ENCODE measurements around the gene PBX4.

PBX4 gene

DNA sequence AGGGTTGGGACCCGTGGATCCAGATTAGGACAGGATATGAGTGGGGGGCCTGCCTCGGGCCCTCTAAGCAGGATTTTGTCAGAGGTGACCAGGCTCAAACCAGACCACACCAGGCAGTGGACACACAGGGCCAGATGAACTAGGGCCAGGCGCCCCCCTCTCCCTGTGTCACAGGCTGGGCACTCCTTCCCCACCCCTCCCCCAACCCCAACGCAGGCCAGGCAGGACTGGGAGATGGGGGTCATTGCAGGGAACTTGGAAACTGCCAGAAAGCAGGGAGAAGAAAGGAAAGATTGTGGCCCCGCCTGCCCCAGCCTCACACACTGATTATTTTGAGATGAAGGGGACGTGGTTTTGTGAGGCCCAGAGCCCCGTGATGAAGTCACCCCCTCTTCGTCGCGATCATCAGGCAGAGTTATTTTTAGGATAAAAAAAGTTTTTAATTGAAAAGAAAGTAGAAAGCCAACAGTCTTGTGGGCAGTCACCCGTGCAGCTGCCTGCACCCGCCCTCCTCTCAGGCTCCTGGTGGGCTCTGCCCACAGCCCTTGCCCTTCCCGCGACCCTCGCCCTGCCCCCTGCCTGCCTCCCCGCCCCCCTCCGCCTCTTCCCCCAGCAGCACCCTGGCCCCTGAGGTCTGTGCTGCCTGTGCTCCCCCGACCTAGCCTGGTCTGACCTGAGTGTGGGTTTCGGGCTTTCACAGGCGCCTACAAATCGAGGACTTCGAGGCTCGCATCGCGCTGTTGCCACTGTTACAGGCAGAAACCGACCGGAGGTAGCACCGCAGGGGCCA, 91.7 kb downstream of the PBX4 start:
- H3K27me3 Mint-ChIP-seq, result no peaks in the 10 kb centered on the region

DNA sequence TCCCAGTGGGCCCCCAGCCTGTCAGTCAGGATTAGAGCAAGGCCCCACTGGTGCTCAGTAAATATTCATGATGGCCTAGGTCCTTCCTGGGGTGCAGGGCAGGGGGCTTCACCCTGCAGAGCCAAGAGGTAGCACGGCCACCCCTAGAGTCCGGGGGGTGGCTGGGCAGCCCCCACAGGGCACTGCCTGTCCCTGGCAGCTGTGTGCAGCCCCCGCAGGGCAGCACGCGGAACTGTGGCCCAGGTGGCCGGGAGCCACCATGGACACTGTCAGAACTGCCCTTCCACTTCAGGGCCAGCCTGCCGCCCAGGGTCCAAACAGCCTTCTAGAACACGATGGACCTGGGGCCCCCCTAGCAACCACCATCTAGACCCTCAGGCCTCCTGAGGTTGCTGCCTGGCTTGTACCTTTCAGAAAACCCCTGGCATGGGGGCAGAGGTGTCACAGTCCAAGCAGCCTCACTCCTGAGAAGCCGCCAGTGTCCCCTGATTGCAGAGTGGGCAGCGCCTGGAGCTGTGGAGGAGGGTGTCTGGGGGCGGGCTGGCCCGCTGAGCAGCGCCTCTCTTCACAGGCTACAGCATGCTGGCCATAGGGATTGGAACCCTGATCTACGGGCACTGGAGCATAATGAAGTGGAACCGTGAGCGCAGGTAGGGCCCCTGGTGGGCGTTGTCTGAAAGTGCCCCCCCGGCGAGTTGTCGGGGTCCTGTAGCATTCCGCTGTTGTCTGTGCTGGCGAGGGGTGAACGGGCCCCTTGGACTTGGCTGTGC, 92.7 kb downstream of the PBX4 start:
- no peaks in the 10 kb centered on the region for H3K9me3 Mint-ChIP-seq
- no peaks in the 10 kb centered on the region for H3K27me3 Mint-ChIP-seq
- no peak overlapping the region for H3K27ac Mint-ChIP-seq
- H3K4me1 Mint-ChIP-seq, result peaks cover 13% of the 10 kb centered on the region
- peaks cover under 1% of the 10 kb centered on the region for H3K36me3 Mint-ChIP-seq
- H3K4me3 Mint-ChIP-seq, result no peak overlapping the region

More for the DNA sequence above, 91.7 kb downstream of the PBX4 start:
- H3K4me3 Mint-ChIP-seq, result no peak overlapping the region
- H3K4me1 Mint-ChIP-seq, result peaks cover 9% of the 10 kb centered on the region
- H3K36me3 Mint-ChIP-seq, result no peaks in the 10 kb centered on the region
- no peak overlapping the region for H3K27ac Mint-ChIP-seq
- no peaks in the 10 kb centered on the region for H3K9me3 Mint-ChIP-seq

DNA sequence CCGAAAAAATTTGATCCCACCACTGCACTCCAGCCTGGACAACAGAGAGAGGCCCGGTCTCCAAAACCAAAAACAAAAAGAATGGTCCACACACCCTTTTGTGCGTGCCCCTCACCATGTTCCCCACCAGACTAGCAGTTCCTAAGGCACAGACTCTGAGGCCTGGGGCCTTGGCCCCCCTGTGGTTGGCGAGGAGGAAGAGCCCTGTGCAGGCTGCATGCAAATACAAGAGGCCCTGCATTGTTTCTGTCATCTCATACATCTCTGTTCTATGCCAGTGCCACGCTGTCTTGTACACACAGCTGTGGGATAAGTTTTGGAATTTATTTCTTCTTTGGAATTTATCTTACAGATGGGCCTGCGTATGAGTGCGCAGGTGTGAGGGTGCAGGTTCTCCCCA, 94.4 kb downstream of the PBX4 start:
- no peak overlapping the region for H3K4me3 Mint-ChIP-seq
- H3K27me3 Mint-ChIP-seq, result no peaks in the 10 kb centered on the region
- H3K4me1 Mint-ChIP-seq, result peaks cover 30% of the 10 kb centered on the region
- no peaks in the 10 kb centered on the region for H3K9me3 Mint-ChIP-seq
- no peak overlapping the region for H3K27ac Mint-ChIP-seq
- H3K36me3 Mint-ChIP-seq, result peaks cover 9% of the 10 kb centered on the region

DNA sequence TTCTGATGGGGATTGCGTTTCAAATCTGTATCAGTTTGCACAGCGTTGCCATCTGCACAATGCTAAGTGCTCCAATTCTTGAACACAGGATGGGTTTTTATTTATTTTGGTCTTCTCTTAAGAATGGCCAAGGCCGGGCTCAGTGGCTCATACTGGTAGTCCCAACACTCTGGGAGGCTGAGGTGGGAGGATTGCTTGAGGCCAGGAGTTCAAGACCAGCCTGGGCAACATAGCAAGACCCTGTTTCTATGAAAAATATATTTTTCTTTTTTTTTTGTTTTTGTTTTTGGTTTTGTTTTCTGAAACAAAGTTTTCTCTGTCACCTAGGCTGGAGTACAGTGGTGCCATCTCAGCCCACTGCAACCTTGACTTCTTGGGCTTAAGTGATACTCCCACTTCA, 95.3 kb downstream of the PBX4 start:
- H3K27me3 Mint-ChIP-seq, result no peaks in the 10 kb centered on the region
- H3K9me3 Mint-ChIP-seq, result no peaks in the 10 kb centered on the region
- H3K4me1 Mint-ChIP-seq, result peaks cover 31% of the 10 kb centered on the region
- peaks cover 10% of the 10 kb centered on the region for H3K36me3 Mint-ChIP-seq
- no peak overlapping the region for H3K27ac Mint-ChIP-seq
- no peak overlapping the region for H3K4me3 Mint-ChIP-seq

DNA sequence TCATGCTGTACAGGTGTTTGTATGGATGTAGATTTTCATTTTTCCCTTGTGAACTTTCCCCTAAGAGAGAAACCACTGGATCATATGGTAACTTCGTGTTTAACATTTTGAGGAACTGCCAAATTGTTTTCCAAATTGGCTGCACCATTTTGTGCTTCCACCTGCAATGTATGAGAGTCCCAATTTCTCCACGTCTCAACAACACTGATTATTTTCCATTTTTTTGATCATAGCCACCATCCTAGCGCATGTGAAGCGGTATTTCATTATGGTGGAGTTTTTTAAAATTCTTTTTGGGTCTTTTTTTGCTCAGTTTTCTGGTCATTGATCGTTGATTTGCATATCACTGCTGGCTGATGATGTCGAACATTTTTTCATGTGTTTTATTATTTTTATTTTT, 97.5 kb downstream of the PBX4 start:
- H3K27ac Mint-ChIP-seq, result no peak overlapping the region
- no peaks in the 10 kb centered on the region for H3K27me3 Mint-ChIP-seq
- peaks cover 10% of the 10 kb centered on the region for H3K36me3 Mint-ChIP-seq
- H3K4me1 Mint-ChIP-seq, result peaks cover 40% of the 10 kb centered on the region
- no peaks in the 10 kb centered on the region for H3K9me3 Mint-ChIP-seq
- H3K4me3 Mint-ChIP-seq, result peak overlapping the region; percentile 24

DNA sequence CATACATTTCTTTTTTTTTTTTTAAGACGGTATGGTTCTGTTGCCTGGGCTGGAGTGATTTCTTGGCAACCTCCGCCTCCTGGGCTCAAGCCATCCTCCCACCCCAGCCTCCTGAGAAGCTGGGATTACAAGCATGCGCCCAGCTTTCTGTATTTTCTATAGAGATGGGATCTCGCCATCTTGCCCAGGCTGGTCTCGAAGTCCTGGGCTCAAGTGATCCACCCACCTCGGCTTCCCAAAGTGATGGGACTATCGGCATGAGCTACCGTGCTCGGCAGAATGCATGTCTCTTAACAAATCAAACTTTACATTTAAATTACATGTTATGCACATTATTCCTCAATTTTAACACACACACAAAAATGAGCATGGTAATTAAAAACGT, 101.3 kb downstream of the PBX4 start:
- Mint-ChIP-seq H3K36me3 (peaks cover 10% of the 10 kb centered on the region), H3K4me3 (peak overlapping the region; percentile 91), H3K4me1 (peaks cover 32% of the 10 kb centered on the region), H3K9me3 (no peaks in the 10 kb centered on the region), H3K27ac (no peak overlapping the region), H3K27me3 (no peaks in the 10 kb centered on the region)

DNA sequence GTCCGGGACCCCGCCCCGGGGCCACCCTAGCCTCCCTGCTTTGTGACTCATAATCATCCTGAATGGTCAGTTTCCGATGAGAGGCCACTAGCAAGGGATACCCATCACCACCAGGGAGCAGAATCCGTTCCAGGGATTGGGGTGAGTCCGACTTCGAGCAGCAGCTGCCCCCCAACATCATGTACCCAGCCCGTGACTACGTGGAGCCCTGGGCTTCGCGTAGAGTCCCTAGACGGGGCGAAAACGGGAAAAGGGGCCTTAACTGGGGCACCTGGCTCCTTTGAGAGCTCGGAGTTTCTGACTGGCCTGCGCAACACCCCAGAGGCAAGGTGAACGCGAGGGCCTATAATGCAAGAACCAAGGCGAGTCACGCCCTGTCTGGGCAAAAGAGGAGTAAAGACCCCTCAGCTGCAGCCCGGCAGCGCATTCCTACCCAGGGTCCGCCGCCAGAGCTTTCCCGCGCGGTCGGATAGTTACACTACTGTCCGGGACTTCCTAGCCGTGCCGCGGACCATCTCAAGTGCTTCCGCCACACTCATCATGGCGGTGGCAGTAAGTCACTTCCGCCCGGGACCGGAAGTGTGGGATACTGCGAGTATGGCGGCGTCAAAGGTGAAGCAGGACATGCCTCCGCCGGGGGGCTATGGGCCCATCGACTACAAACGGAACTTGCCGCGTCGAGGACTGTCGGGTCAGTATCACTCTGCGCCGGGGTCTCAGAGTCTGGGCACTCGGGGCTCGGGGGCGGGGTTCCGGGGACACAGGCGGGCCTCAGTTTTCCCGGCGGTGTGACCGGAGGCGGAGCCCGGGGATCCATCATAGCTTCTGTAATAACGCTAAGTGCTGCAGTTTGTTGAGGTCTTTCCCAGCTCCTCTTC, 102.6 kb downstream of the PBX4 start, which contains the start of gene NDUFA13:
NDUFA13 (plus strand) TSS at position 584 of the 878 bp plus-strand sequence; CDS start at position 598, 14 bp downstream.
- Mint-ChIP-seq H3K36me3 (peaks cover 10% of the 10 kb centered on the region), H3K27me3 (no peaks in the 10 kb centered on the region), H3K4me3 (peak within 1 kb of the TSS; percentile 91), H3K27ac (peak within 1 kb of the TSS; percentile 93), H3K4me1 (peaks cover 29% of the 10 kb centered on the region), H3K9me3 (no peaks in the 10 kb centered on the region)

DNA sequence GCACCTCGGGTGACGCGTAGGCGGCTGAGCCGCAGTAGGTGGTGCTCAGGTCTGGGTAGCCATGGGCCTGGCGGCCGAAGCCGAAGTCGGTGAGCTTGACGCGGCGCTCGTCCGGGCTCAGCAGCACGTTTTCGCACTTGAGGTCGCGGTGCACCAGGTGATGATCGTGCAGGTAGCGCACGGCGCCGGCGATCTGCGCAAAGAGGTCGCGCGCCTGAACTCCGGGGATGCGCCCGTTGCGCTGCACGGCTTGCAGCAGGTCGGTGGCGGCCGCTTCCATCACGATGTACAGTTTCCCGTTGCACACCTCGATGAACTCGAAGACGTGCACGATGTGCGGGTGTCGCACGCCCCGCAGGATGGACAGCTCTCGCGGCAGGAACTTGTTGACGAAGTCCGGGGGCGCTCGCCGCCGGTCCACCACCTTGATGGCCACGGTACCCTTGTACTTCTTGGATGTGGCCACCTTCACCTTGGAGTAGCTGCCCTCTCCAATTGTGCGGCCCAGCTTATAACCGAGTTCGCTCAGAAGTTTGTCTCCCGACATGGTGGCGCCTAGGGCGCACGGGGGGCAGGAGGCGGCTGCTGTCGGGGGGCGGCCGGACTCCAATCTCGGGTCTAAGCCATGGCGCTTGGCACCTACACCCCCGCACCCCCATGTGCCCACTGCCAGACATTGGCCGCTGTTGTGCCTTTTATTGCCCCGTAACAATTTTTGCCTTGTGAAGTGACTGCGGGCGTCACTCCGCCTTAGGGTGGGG, 103.4 kb downstream of the PBX4 start, which contains the start of gene TSSK6:
TSSK6 (minus strand) TSS at position 668 of the 761 bp plus-strand sequence; CDS start at position 547, 121 bp downstream.
- peaks cover 22% of the 10 kb centered on the region for H3K4me1 Mint-ChIP-seq
- no peaks in the 10 kb centered on the region for H3K9me3 Mint-ChIP-seq
- no peaks in the 10 kb centered on the region for H3K27me3 Mint-ChIP-seq
- peak within 1 kb of the TSS; percentile 91 for H3K4me3 Mint-ChIP-seq
- peak within 1 kb of the TSS; percentile 93 for H3K27ac Mint-ChIP-seq
- peaks cover 5% of the 10 kb centered on the region for H3K36me3 Mint-ChIP-seq

DNA sequence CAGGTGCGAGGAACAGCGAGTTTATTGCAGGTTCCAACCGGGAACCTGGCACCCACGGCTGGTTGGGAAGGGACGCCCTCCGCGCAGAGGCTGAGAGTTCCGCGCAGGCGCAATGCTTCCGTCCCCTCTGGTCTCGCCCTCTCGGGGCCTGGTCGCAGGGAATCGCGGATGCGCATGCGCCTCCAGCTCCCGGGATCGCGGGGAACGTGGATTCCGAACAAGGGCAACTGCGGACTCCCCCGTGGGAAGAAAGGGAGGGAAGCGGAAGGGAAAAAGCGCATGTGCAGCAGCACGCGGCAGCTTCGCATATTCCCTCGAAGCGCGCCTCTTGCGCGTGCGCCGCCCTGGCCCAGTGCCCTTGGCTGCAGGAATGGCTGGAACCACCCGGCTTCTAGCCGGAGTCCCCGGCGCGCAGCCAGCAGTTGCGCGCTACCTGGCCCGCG, 104.3 kb downstream of the PBX4 start:
- Mint-ChIP-seq H3K27ac (no peak overlapping the region), H3K4me1 (peaks cover 13% of the 10 kb centered on the region), H3K4me3 (peak overlapping the region; percentile 44), H3K36me3 (peaks cover 2% of the 10 kb centered on the region), H3K27me3 (no peaks in the 10 kb centered on the region), H3K9me3 (no peaks in the 10 kb centered on the region)

DNA sequence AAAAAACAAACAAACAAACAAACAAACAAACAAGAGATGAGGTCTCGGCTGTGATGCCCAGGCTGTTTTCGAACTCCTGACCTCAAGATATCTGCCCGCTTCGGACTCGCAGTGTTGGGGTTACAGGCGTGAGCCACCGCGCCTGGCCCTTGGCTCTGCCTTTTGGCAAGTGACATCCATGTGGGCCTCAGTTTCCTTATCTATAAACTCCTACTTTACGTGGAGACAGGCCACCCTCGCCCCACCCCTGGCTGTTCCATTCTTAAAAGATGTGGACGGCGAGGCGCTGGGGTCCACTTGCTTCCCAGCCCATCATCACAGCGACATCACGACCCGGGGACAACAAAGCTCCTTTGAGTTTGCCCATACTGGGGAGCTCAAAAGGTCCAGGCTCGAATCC, 104.8 kb downstream of the PBX4 start:
- Mint-ChIP-seq H3K27ac (no peak overlapping the region), H3K9me3 (no peaks in the 10 kb centered on the region), H3K4me3 (no peak overlapping the region), H3K36me3 (no peaks in the 10 kb centered on the region), H3K27me3 (no peaks in the 10 kb centered on the region), H3K4me1 (peaks cover 11% of the 10 kb centered on the region)
